Measurements from ENCODE around the gene NABP1.

The NABP1 gene

GRCh38 chr2:191697870-191698269, 19.9 kb downstream of the NABP1 start:
- Histone ChIP-seq H3K27me3 (ENCODE audit: low read depth, low read length) (no peaks in the 10 kb centered on the region), H3K4me1 (ENCODE audit: control insufficient read depth in 1 of 2, insufficient read depth in 2 of 2, low read length in 2 of 2) (no peaks in the 10 kb centered on the region), H3K36me3 (ENCODE audit: control insufficient read depth in 1 of 2, insufficient read depth in 2 of 2, low read length in 2 of 2) (no peaks in the 10 kb centered on the region), H3K9me3 (ENCODE audit: control insufficient read depth in 1 of 2, low read length in 2 of 2) (no peaks in the 10 kb centered on the region), H3K27ac (ENCODE audit: low read length) (no peak overlapping the region), H3K4me3 (ENCODE audit: low read depth in 1 of 2, low read length in 2 of 2) (no peak overlapping the region)

DNA sequence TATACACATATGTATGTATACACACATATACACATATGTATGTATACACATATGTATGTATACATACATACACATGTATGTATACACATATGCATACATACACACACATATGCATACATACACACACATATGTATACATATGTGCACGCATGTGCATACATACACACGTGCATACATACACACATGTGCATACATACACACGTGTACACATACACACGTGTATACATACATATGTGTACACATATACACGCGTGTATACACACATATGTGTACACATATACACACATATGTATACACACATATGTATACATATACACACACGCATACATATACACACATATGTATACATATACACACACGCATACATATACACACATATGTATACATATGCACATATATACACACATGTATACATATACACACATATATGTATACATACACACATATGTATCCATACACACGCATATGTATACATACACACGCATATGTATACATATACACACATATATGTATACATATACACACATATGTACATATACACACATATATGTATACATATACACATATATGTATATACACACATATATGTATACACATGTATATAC, 21.5 kb downstream of the NABP1 start:
- no peaks in the 10 kb centered on the region for H3K27me3 ChIP-seq (ENCODE audit: low read depth, low read length)
- H3K9me3 ChIP-seq (ENCODE audit: control insufficient read depth in 1 of 2, low read length in 2 of 2), result no peaks in the 10 kb centered on the region
- no peaks in the 10 kb centered on the region for H3K4me1 ChIP-seq (ENCODE audit: control insufficient read depth in 1 of 2, insufficient read depth in 2 of 2, low read length in 2 of 2)
- no peak overlapping the region for H3K27ac ChIP-seq (ENCODE audit: low read length)
- H3K4me3 ChIP-seq (ENCODE audit: low read depth in 1 of 2, low read length in 2 of 2), result no peak overlapping the region
- H3K36me3 ChIP-seq (ENCODE audit: control insufficient read depth in 1 of 2, insufficient read depth in 2 of 2, low read length in 2 of 2), result no peaks in the 10 kb centered on the region

- H3K9me3 ChIP-seq (ENCODE audit: control insufficient read depth in 1 of 2, low read length in 2 of 2), result no peaks in the 10 kb centered on the region
- H3K4me1 ChIP-seq (ENCODE audit: control insufficient read depth in 1 of 2, insufficient read depth in 2 of 2, low read length in 2 of 2), result no peaks in the 10 kb centered on the region
- no peak overlapping the region for H3K4me3 ChIP-seq (ENCODE audit: low read depth in 1 of 2, low read length in 2 of 2)
- H3K27ac ChIP-seq (ENCODE audit: low read length), result no peak overlapping the region
- H3K36me3 ChIP-seq (ENCODE audit: control insufficient read depth in 1 of 2, insufficient read depth in 2 of 2, low read length in 2 of 2), result no peaks in the 10 kb centered on the region
- no peaks in the 10 kb centered on the region for H3K27me3 ChIP-seq (ENCODE audit: low read depth, low read length)
Measured at GRCh38 chr2:191701029-191701428, 23.1 kb downstream of the NABP1 start.

GRCh38 chr2:191701696-191702095, 23.8 kb downstream of the NABP1 start:
- no peaks in the 10 kb centered on the region for H3K36me3 ChIP-seq (ENCODE audit: control insufficient read depth in 1 of 2, insufficient read depth in 2 of 2, low read length in 2 of 2)
- H3K4me3 ChIP-seq (ENCODE audit: low read depth in 1 of 2, low read length in 2 of 2), result no peak overlapping the region
- no peak overlapping the region for H3K27ac ChIP-seq (ENCODE audit: low read length)
- no peaks in the 10 kb centered on the region for H3K4me1 ChIP-seq (ENCODE audit: control insufficient read depth in 1 of 2, insufficient read depth in 2 of 2, low read length in 2 of 2)
- H3K27me3 ChIP-seq (ENCODE audit: low read depth, low read length), result no peaks in the 10 kb centered on the region
- H3K9me3 ChIP-seq (ENCODE audit: control insufficient read depth in 1 of 2, low read length in 2 of 2), result no peaks in the 10 kb centered on the region

- no peaks in the 10 kb centered on the region for H3K9me3 ChIP-seq (ENCODE audit: control insufficient read depth in 1 of 2, low read length in 2 of 2)
- H3K27ac ChIP-seq (ENCODE audit: low read length), result no peak overlapping the region
- no peaks in the 10 kb centered on the region for H3K27me3 ChIP-seq (ENCODE audit: low read depth, low read length)
- H3K4me1 ChIP-seq (ENCODE audit: control insufficient read depth in 1 of 2, insufficient read depth in 2 of 2, low read length in 2 of 2), result no peaks in the 10 kb centered on the region
- no peak overlapping the region for H3K4me3 ChIP-seq (ENCODE audit: low read depth in 1 of 2, low read length in 2 of 2)
- no peaks in the 10 kb centered on the region for H3K36me3 ChIP-seq (ENCODE audit: control insufficient read depth in 1 of 2, insufficient read depth in 2 of 2, low read length in 2 of 2)
Measured at GRCh38 chr2:191703079-191703725, 25.3 kb downstream of the NABP1 start.

- Histone ChIP-seq H3K36me3 (ENCODE audit: control insufficient read depth in 1 of 2, insufficient read depth in 2 of 2, low read length in 2 of 2) (no peaks in the 10 kb centered on the region), H3K9me3 (ENCODE audit: control insufficient read depth in 1 of 2, low read length in 2 of 2) (no peaks in the 10 kb centered on the region), H3K27ac (ENCODE audit: low read length) (no peak overlapping the region), H3K4me3 (ENCODE audit: low read depth in 1 of 2, low read length in 2 of 2) (no peak overlapping the region), H3K4me1 (ENCODE audit: control insufficient read depth in 1 of 2, insufficient read depth in 2 of 2, low read length in 2 of 2) (no peaks in the 10 kb centered on the region), H3K27me3 (ENCODE audit: low read depth, low read length) (no peaks in the 10 kb centered on the region)
Measured at GRCh38 chr2:191705084-191705483, 27.1 kb downstream of the NABP1 start.

DNA sequence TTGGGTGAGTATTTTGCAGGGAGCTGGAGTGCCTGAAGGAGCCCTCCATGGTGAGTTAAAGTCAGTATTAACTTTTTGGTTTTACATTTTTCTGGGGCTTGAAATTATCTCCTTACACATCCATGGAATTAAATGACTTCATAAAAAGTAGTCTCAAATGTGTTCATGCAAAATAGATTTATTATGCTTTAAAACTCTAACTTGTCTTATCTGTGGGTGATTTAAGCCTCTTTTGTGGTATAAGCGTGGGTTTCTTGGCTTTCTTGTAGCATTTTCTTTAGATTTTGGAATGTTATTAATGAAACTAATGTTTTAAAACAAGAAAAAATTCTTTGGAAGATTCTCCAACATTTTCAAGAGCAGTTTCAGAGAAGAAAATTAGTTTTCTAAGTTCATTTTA, 27.8 kb downstream of the NABP1 start:
- Histone ChIP-seq H3K4me3 (ENCODE audit: low read depth in 1 of 2, low read length in 2 of 2) (no peak overlapping the region), H3K27ac (ENCODE audit: low read length) (no peak overlapping the region), H3K36me3 (ENCODE audit: control insufficient read depth in 1 of 2, insufficient read depth in 2 of 2, low read length in 2 of 2) (no peaks in the 10 kb centered on the region), H3K4me1 (ENCODE audit: control insufficient read depth in 1 of 2, insufficient read depth in 2 of 2, low read length in 2 of 2) (no peaks in the 10 kb centered on the region), H3K9me3 (ENCODE audit: control insufficient read depth in 1 of 2, low read length in 2 of 2) (no peaks in the 10 kb centered on the region), H3K27me3 (ENCODE audit: low read depth, low read length) (no peaks in the 10 kb centered on the region)

DNA sequence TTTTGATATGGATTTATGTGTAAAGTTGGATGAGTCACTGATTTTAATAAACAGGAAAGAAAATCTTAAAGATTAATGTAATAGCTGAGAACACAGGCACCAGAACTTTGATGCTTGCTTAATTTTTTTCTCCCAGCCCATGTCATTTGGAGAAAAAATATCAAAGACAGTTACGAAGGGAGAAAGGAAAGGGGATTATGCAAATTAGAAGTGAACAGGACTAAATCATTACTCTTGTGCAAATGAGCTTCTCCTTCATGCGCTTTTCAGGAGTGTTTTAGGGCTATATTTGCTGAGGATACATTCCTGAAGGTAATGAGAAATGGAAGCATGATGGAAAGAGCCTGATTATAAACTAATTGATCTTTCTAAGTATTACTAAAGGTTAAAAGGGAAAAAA, 28.9 kb downstream of the NABP1 start:
- Histone ChIP-seq H3K4me3 (ENCODE audit: low read depth in 1 of 2, low read length in 2 of 2) (no peak overlapping the region), H3K27me3 (ENCODE audit: low read depth, low read length) (no peaks in the 10 kb centered on the region), H3K9me3 (ENCODE audit: control insufficient read depth in 1 of 2, low read length in 2 of 2) (no peaks in the 10 kb centered on the region), H3K27ac (ENCODE audit: low read length) (no peak overlapping the region), H3K36me3 (ENCODE audit: control insufficient read depth in 1 of 2, insufficient read depth in 2 of 2, low read length in 2 of 2) (no peaks in the 10 kb centered on the region), H3K4me1 (ENCODE audit: control insufficient read depth in 1 of 2, insufficient read depth in 2 of 2, low read length in 2 of 2) (no peaks in the 10 kb centered on the region)

GRCh38 chr2:191707542-191707941, 29.6 kb downstream of the NABP1 start:
- Histone ChIP-seq H3K36me3 (ENCODE audit: control insufficient read depth in 1 of 2, insufficient read depth in 2 of 2, low read length in 2 of 2) (no peaks in the 10 kb centered on the region), H3K9me3 (ENCODE audit: control insufficient read depth in 1 of 2, low read length in 2 of 2) (no peaks in the 10 kb centered on the region), H3K4me1 (ENCODE audit: control insufficient read depth in 1 of 2, insufficient read depth in 2 of 2, low read length in 2 of 2) (no peaks in the 10 kb centered on the region), H3K27ac (ENCODE audit: low read length) (no peak overlapping the region), H3K27me3 (ENCODE audit: low read depth, low read length) (no peaks in the 10 kb centered on the region), H3K4me3 (ENCODE audit: low read depth in 1 of 2, low read length in 2 of 2) (no peak overlapping the region)

DNA sequence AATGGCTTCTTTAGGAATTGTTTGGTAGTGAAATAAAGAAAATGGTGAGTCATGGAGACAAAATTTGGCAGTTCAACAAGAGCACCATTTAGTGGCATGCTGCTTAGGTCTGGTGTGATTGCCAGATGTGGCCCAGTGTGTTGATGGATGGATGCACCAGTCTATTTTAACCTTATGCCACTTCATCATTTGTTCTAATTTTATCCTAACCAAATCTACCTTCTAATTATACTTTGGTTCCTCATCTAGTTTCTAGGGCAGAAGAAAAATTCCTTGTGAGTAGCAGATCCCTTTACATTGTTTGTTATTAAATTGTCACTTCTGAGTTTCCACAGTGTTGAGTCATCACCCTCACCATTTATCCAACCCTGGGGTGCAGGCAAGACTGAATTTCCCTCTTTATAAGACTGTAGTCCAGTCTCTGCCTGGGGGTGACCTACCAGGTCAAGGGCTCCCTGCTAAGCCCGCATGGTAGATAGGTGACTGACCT, 32.5 kb downstream of the NABP1 start:
- Histone ChIP-seq H3K27ac (ENCODE audit: low read length) (no peak overlapping the region), H3K36me3 (ENCODE audit: control insufficient read depth in 1 of 2, insufficient read depth in 2 of 2, low read length in 2 of 2) (no peaks in the 10 kb centered on the region), H3K4me3 (ENCODE audit: low read depth in 1 of 2, low read length in 2 of 2) (no peak overlapping the region), H3K9me3 (ENCODE audit: control insufficient read depth in 1 of 2, low read length in 2 of 2) (no peaks in the 10 kb centered on the region), H3K4me1 (ENCODE audit: control insufficient read depth in 1 of 2, insufficient read depth in 2 of 2, low read length in 2 of 2) (no peaks in the 10 kb centered on the region), H3K27me3 (ENCODE audit: low read depth, low read length) (no peaks in the 10 kb centered on the region)

- no peaks in the 10 kb centered on the region for H3K4me1 ChIP-seq (ENCODE audit: control insufficient read depth in 1 of 2, insufficient read depth in 2 of 2, low read length in 2 of 2)
- H3K4me3 ChIP-seq (ENCODE audit: low read depth in 1 of 2, low read length in 2 of 2), result no peak overlapping the region
- H3K27me3 ChIP-seq (ENCODE audit: low read depth, low read length), result no peaks in the 10 kb centered on the region
- H3K36me3 ChIP-seq (ENCODE audit: control insufficient read depth in 1 of 2, insufficient read depth in 2 of 2, low read length in 2 of 2), result no peaks in the 10 kb centered on the region
- H3K9me3 ChIP-seq (ENCODE audit: control insufficient read depth in 1 of 2, low read length in 2 of 2), result no peaks in the 10 kb centered on the region
- H3K27ac ChIP-seq (ENCODE audit: low read length), result no peak overlapping the region
Measured at GRCh38 chr2:191711621-191712020, 33.7 kb downstream of the NABP1 start.

DNA sequence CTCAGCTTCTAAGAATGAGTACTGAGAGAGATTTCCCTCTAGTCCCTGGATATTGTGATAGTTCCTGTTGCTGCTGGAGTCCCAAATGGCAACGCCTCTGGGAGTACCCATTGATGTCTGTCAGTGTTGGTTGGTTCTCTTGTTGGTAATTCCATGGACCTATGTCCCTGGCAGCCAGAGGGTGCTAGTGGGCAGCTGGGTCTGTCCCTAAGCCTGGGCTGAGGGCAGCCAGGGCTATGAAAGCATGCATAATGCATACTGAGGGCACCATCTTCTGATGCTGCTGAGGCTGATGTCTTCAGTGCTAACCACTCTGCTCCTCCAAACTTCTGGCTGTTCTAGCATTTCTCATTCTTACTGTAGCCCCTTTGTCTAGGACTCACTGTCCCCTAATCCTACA, 35.9 kb downstream of the NABP1 start:
- Histone ChIP-seq H3K4me1 (ENCODE audit: control insufficient read depth in 1 of 2, insufficient read depth in 2 of 2, low read length in 2 of 2) (no peaks in the 10 kb centered on the region), H3K9me3 (ENCODE audit: control insufficient read depth in 1 of 2, low read length in 2 of 2) (no peaks in the 10 kb centered on the region), H3K27me3 (ENCODE audit: low read depth, low read length) (no peaks in the 10 kb centered on the region), H3K36me3 (ENCODE audit: control insufficient read depth in 1 of 2, insufficient read depth in 2 of 2, low read length in 2 of 2) (no peaks in the 10 kb centered on the region), H3K4me3 (ENCODE audit: low read depth in 1 of 2, low read length in 2 of 2) (no peak overlapping the region), H3K27ac (ENCODE audit: low read length) (no peak overlapping the region)

Data from muscle layer of duodenum (tissue), 2 donors.